SU-DHL-6 (cell line): Measurements from ENCODE around the gene LAPTM5.

Experiments
- EZH2phosphoT487 ChIP-seq: fragments of 200-600 bp; sonication (generic), shearing (Covaris generic); conservative IDR thresholded peaks from 2 replicates; pipeline ENCODE4 v1.6.1; 2018; ENCODE audit warnings: mild to moderate bottlenecking, antibody characterized with exemption, low read length, moderate library complexity, mixed read lengths
- TF ChIP-seq, protein P1 (sequence below): fragments of 200-600 bp; sonication (generic); IDR thresholded peaks from one replicate; pipeline ENCODE4 v1.5.1; 2017; ENCODE audit warnings: antibody characterized with exemption, mild to moderate bottlenecking, low read length, moderate library complexity; ENCODE audit not compliant: insufficient read depth, poor library complexity, severe bottlenecking

DNA sequence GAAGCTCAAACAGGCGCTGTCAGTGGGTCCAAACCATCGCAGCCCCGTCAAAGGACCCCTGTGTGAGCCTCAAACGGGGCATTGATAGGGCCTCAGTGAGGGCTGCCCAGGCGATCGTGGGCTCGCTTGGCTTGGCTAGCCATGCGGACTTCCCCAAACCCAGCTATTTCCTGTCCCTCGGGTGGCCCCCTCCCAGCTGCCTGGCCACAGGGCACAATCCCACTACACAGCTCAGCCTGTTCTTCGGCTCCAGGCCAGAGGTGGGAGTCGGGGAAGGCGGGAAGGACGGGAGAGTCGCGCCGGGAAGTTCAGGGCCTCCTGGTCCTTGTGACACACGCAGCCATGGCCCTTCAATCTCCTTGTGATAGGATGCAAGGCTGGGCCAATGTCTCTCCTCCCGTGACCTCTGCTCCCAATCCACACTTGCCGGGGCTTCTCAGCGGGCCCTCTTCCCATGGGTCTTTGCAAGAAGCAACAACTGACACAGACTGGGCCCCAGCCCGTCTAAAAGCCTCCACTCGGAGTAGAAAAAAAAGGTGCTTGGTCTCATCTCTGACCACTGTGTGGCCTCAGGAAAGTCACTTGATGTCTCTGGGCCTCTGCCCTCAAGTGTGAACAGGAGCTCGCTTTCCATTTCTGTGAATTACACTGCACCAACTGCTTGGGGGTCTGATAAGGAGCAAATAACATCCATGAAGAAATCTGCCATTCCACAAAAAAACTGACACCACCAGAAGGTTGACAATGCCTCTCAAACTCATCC lies 27.0 kb downstream of the LAPTM5 start:
- TF ChIP-seq, protein P1, sequence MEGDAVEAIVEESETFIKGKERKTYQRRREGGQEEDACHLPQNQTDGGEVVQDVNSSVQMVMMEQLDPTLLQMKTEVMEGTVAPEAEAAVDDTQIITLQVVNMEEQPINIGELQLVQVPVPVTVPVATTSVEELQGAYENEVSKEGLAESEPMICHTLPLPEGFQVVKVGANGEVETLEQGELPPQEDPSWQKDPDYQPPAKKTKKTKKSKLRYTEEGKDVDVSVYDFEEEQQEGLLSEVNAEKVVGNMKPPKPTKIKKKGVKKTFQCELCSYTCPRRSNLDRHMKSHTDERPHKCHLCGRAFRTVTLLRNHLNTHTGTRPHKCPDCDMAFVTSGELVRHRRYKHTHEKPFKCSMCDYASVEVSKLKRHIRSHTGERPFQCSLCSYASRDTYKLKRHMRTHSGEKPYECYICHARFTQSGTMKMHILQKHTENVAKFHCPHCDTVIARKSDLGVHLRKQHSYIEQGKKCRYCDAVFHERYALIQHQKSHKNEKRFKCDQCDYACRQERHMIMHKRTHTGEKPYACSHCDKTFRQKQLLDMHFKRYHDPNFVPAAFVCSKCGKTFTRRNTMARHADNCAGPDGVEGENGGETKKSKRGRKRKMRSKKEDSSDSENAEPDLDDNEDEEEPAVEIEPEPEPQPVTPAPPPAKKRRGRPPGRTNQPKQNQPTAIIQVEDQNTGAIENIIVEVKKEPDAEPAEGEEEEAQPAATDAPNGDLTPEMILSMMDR = no peak
- no peak for TF ChIP-seq EZH2phosphoT487
